ENCODE data around the gene GNAI1. TPM values are rescaled to one million over a fixed set of nuclear protein-coding genes. Genes with fewer than 3 reads are reported as not detected.

The GNAI1 gene
- total RNA-seq, 4 donors from 2014 or later, result 115 to 153 (median 120) TPM

DNA sequence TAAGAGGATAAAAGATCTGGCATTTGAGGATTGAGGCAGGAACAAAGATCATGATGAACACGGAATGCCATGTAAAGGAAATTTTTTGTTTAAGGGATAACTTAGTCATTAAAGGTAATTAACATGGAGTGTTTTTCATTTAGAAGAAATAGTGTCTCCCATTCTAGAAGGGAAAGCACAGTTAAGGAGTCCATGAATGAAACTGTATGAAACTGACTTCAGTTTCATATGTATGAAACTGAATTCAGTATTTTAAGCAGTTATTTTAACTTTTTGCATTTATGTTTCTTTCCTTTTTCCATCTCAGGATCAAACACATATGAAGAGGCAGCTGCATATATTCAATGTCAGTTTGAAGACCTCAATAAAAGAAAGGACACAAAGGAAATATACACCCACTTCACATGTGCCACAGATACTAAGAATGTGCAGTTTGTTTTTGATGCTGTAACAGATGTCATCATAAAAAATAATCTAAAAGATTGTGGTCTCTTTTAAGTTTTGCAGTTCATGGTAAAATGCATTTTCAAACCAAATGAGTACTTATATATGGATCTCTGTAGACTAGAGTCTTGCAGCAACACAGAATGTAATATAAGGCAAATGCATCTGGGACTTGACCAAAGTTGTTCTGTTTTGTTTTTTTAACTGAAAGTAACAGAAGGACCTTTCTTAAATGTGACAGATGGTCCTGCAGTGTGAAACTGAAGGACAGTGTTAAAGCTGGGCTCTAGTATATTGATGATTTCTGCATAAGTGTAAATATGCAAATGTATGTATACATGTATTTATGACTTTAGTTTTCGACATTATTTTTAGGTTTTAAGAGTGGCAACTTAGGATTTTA lies 82.6 kb downstream of the GNAI1 start:
- intact Hi-C loops (cut with DNase I; ENCODE audit: low total_unique reads), result no loop called here
- no peak overlapping the region for H3K4me3 ChIP-seq (ENCODE audit: low read depth, poor library complexity, severe bottlenecking)
- no peak for DNase-seq (ENCODE audit: low spot score in 2 of 2)
- TF ChIP-seq, protein P1, sequence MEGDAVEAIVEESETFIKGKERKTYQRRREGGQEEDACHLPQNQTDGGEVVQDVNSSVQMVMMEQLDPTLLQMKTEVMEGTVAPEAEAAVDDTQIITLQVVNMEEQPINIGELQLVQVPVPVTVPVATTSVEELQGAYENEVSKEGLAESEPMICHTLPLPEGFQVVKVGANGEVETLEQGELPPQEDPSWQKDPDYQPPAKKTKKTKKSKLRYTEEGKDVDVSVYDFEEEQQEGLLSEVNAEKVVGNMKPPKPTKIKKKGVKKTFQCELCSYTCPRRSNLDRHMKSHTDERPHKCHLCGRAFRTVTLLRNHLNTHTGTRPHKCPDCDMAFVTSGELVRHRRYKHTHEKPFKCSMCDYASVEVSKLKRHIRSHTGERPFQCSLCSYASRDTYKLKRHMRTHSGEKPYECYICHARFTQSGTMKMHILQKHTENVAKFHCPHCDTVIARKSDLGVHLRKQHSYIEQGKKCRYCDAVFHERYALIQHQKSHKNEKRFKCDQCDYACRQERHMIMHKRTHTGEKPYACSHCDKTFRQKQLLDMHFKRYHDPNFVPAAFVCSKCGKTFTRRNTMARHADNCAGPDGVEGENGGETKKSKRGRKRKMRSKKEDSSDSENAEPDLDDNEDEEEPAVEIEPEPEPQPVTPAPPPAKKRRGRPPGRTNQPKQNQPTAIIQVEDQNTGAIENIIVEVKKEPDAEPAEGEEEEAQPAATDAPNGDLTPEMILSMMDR (IDR thresholded peaks at IDR 0.05), result no peak
- TF ChIP-seq POLR2A (IDR thresholded peaks at IDR 0.05), result no peak
- WGBS, 2 donors, result 74 to 84% methylated on average over 2 of the region's 2 CpGs

DNA sequence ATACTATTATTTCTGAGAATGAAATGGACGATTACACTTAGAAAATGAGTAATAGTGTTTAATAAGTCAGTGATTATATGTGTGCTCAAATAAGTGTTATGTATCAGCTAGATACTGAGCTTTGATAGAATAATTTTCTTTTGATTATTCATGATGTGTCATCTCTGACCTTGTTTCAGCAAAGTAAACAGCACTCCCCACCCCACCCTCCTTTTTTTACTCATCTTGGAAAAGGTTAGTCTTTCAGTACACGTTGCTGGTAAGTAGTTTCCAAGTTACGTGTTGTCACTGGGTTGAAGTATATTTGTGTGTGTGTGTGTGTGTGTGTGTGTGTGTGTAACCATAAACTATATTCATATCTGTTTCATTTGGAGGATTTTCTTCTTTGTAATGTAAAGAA lies 84.1 kb downstream of the GNAI1 start:
- 28 to 39% methylated on average over 3 of the region's 3 CpGs for WGBS, 2 donors
- DNase-seq (ENCODE audit: low spot score in 2 of 2), result peak in 1 of 2 donors; percentile 25
- H3K4me3 ChIP-seq (ENCODE audit: low read depth, poor library complexity, severe bottlenecking), result no peak overlapping the region
- intact Hi-C loops (cut with DNase I; ENCODE audit: low total_unique reads), result no loop called here
- TF ChIP-seq POLR2A (IDR thresholded peaks at IDR 0.05), result no peak
- TF ChIP-seq, protein P1 (IDR thresholded peaks at IDR 0.05), result no peak

DNA sequence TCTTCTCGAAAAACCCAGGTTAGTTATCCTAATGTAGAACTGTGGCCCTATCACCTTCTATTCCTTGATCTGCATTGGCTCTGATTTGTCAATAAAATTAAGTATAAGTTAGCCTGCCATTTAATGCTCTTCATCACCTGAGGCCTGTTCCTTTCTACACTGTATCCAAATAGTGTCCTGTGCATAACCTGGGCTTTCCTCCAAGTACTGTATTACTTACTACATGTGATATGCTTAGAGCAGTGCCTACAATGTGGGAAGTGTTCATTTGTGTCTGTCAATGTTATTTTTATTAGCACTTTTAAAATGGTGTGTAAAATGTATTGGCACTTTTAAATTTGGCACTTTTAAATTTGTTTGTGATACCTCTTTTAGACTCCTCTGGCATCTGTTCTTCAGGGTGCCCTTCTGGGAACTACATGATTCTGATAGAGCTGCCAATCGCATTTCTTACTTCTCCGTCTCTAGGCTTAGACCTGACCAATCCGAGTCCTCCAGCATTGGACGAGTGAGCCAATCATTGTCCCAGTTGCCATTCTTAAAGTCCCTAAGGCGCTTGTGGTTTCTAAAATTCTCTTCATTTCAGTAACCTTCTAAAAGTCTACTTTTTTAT lies 85.5 kb downstream of the GNAI1 start:
- DNase-seq (ENCODE audit: low spot score in 2 of 2), result no peak
- TF ChIP-seq, protein P1 (IDR thresholded peaks at IDR 0.05), result no peak
- TF ChIP-seq POLR2A (IDR thresholded peaks at IDR 0.05), result no peak
- 95 to 97% methylated on average over 6 of the region's 6 CpGs for WGBS, 2 donors
- intact Hi-C loops (cut with DNase I; ENCODE audit: low total_unique reads), result no loop called here
- H3K4me3 ChIP-seq (ENCODE audit: low read depth, poor library complexity, severe bottlenecking), result no peak overlapping the region

GRCh38 chr7:80224415-80224814 lies 89.8 kb downstream of the GNAI1 start:
- no peak overlapping the region for H3K4me3 ChIP-seq (ENCODE audit: low read depth, poor library complexity, severe bottlenecking)
- intact Hi-C loops (cut with DNase I; ENCODE audit: low total_unique reads), result no loop called here
- DNase-seq (ENCODE audit: low spot score in 2 of 2), result no peak
- WGBS, 2 donors, result 92 to 97% methylated on average over 1 of the region's 1 CpG
- TF ChIP-seq, protein P1 (IDR thresholded peaks at IDR 0.05), result no peak
- no peak for TF ChIP-seq POLR2A (IDR thresholded peaks at IDR 0.05)

- H3K4me3 ChIP-seq (ENCODE audit: low read depth, poor library complexity, severe bottlenecking), result no peak overlapping the region
- no peak for TF ChIP-seq POLR2A (IDR thresholded peaks at IDR 0.05)
- TF ChIP-seq, protein P1 (IDR thresholded peaks at IDR 0.05), result no peak
- no peak for DNase-seq (ENCODE audit: low spot score in 2 of 2)
- intact Hi-C loops (cut with DNase I; ENCODE audit: low total_unique reads), result no loop called here
Observed at GRCh38 chr7:80225361-80225760, 90.7 kb downstream of the GNAI1 start.
